Umbilical cord (tissue), 2 donors: ENCODE results near the gene RPS6KA2. TPM values are rescaled to one million over a fixed set of nuclear protein-coding genes. Genes with fewer than 3 reads are reported as not detected.
A peak's percentile ranks its signal among the peaks of the same experiment; 100 is the strongest.

Experiments used
- DNase-seq: peaks from one replicate; pipeline ENCODE4 v3.0.0-alpha.2; 2015; ENCODE audit warnings: low spot score
- total RNA-seq: library from RNA; depleted of rRNA; stranded (reverse); fragments of >200 nt; gene quantifications from one replicate; pipeline ENCODE4 v1.2.3, GENCODE V29; 2014; ENCODE audit warnings: low replicate concordance; ENCODE audit not compliant: insufficient read depth

RPS6KA2 gene
- total RNA-seq, 1 donor from 2014 or later, result 10.1 TPM

DNA sequence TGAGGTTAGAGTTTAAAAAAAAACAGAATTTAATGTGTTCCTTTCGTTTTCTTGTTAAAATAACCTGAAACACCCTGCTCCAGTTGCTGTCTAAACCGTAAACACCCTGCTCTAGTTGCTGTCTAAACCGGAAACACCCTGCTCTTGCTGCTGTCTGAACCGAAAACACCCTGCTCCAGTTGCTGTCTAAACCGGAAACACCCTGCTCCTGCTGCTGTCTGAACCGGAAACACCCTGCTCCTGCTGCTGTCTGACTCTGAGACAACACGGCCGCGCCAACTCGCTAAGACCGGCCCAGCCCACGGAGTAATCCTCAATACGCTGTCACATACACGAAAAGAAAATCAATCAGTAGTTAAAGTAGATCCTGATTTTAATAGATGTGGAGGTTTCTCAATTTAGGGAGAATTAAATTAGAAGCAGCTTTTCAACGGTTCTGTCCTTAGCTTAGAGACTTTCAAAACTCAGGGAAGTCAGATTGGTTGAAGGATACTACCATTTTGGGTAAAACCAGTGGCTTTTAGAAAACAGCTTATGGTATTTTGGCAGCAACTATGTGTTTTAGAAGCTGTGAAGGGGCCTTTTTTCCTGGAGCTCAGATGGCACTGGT, 138.9 kb downstream of the RPS6KA2 start:
- peak; percentile 54 for DNase-seq

DNA sequence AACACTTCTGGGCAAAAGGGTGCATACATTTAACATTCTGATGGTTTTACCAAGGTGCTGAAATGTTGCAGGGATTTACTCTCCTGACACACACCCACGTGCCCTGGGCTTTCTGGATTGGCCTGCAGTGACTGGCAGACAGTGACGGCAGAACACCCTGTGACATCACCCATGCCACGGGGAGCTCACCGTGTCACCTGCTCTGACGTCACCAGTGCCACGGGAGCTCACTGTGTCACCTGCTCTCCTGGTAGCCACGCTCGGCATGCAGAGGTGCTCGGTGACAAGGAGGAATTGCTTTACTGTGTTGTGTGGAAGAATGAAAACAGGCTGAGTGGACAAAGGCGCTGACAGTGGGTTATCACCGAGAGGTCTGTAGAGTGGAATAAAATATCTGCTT, 139.9 kb downstream of the RPS6KA2 start:
- DNase-seq, result no peak

DNA sequence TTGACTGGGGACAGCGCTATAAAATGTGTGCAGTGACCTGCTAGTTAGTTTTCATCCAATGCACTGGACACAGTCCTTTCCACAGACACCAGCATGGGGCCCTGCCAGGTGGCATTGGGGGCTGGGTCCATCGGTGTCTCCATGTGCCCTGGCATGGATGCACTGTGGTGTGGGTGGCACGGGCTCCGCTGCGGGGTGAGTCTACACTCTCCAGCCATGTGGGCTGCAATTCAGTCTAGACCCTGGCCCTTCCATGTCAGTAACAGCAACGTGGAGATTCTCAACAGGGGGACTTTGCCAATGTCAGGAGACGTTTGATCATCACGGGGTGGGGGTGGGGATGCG, 140.5 kb downstream of the RPS6KA2 start:
- DNase-seq, result no peak

DNA sequence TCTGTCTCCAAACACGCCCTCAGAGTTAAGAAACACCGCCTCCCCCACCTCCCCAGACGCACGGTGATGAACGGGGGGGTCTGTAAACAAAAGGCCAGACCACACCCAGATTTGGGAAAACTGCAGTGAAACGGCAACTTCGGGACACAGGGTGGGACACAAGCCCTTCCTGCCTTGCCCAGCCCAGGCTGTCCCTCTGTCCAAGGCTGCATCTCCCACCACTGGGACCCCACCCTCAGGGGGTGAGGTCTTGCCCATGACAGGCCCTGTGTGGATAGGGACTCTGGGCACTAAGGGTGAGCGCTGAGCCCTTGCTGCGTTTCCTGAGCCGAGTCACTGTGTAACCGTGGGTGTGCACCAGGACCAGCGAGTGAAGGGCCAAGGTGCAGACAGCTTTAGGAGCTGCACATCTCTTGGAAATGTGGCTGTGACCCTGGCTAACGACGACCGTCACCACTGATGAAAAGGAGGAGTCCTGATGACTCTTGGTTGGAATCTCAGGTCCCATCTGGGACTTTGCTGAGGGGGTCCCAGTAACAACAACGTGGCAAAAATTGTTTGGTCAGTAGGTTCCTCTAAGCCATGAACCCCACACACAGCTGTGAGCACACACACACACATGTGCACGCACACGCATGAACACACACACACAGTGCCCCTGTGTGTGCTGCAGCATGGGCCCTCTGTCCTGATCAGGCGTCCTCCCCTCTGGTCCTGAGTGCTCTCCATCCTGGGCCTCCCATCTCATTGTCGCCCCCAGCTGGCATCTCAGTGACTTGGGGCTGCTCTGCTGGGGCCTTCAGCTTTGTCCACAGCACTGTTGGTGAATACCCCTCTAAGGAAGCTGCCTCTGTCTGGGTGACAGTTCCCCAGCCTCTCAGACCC, 141.2 kb downstream of the RPS6KA2 start:
- DNase-seq, result no peak

GRCh38 chr6:166484863-166485262, 142.2 kb downstream of the RPS6KA2 start:
- no peak for DNase-seq

DNA sequence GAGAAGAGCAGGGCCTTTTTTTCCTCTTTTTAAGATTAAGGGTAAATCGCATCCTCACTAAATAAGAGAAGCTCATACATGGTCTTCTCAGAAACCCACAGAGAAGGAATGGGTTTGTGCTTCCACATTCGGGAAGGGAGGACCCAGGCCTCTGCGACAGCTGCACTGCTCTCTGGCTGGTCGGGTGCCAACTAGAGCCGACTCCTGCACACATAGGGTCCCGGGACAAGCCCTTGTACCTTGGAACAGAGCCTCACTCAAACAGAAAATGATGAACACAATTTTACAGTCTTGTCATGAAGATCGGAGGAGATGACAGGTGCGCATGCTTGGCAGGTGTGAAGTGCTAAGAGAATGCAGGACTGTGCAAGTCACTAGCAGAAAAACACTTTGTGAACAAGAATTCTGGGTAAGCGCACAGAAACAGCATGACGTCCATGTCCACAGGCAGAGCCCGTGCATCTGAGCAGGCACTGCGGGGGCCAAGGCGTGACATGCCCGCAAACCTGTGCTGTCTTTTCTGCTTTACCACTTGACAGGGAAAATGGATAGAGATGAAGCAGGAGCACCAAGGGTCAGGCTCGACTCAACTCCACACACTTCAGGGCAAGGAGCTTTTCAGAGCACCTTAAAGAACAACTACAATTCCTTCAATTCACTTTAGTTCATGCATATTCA, 143.3 kb downstream of the RPS6KA2 start:
- DNase-seq, result no peak

- DNase-seq, result no peak
These were observed 144.0 kb downstream of the RPS6KA2 start for GRCh38 chr6:166483026-166483425.

DNA sequence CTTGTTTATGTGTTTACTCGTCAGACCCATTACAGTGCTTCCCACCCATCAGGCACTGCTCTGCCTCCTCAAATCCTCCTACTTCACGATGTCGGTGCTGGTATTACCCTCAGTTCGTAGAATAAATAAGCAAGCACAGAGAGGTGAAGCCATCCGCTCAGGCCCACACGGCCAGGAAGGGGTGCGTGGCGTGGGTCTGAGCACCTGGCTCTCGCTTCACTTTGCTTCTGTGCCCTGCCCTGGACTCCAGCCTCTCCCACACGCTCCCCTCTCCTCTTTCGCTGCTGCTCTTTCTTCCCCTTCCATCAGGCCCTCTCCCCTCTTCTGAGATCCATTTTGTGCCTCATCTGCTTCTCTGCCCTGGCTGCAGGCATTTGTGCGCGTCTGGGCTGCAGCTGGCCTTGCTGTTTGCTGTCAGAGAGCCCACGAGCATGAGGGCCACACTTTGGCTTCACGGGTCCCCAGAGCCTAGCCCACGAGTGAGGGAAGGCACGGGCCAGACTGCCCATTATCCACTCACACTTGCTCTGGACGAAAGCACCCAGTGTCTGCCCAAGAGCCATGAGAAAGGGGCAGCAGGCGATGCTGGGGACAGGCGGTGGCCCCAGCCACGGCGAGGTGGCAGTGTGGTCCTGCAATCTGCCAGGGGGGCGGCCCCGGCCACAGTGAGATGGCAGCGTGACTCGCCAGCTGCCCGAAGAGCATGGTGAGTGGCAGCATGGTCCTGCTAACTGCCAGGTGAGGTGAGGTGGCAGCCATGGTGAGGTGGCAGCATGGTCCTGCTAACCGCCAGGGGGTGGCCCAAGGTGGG, 148.1 kb downstream of the RPS6KA2 start:
- no peak for DNase-seq

GRCh38 chr6:166477647-166478365, 149.2 kb downstream of the RPS6KA2 start:
- DNase-seq, result no peak

GRCh38 chr6:166476634-166477215, 150.3 kb downstream of the RPS6KA2 start:
- DNase-seq, result no peak

DNA sequence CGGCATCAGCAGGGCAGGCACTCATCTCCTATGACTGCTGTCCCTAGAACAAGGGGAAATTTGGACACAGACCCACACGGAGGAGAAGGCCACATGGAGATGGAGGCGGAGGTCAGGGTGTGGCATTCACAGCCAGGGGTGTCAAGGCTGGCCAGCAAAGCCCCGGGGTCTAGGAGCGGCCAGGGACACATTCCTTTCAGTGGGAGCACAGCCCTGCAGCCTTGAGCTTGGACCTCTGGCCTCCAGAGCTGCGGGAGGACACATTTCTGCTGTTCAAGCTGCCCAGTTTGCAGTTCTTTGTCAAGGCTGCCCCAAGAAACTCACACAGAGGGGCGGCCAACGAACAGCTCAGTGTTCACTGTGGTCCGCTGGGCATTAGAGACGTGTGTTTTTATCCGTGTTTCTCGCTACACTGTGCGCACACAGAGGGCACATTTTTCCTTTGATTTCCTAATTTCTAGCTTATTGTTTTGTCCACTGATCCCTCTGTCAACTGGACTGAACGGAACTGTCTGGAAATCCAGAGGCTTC, 150.9 kb downstream of the RPS6KA2 start:
- no peak for DNase-seq

DNA sequence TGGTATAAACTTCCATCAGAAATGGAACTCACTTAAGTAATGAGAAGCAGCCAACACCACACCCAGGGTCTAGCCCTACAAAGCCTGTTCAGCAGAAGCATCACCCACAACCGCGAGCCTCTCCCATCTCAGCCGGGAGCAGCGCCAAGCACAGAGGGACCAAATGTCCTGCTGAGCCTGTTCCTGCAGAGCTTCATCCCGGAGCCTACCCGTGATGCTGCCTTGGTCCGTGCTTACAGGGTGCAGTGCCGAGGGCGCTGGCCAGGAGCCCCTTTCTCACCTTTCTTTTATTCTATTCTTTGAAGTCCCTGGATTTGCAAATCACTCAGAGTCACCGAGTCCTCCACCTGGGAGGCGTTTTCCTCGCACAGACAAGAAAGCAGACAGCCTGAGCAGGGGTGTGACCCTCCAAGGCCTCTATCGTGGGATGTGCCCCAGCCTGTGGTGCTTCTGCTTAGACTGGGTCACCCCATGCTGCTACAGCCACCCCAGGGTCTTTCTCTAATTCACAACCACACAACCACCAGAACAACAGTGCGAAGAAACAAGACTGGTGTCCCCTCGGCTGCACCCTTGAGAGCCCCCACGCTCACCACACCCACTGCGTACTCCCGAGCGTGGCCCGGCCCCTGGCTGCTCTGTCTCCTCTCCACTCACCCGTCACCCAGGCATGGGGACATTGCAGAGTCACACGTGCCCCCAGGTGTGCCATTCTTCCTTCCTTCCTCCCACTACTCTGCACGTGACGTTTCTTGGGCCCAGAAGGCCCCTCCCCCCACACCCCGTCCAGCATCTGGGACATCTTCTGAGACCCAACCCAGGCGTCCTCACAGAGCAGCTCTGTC, 152.1 kb downstream of the RPS6KA2 start:
- DNase-seq, result peak; percentile 51

DNA sequence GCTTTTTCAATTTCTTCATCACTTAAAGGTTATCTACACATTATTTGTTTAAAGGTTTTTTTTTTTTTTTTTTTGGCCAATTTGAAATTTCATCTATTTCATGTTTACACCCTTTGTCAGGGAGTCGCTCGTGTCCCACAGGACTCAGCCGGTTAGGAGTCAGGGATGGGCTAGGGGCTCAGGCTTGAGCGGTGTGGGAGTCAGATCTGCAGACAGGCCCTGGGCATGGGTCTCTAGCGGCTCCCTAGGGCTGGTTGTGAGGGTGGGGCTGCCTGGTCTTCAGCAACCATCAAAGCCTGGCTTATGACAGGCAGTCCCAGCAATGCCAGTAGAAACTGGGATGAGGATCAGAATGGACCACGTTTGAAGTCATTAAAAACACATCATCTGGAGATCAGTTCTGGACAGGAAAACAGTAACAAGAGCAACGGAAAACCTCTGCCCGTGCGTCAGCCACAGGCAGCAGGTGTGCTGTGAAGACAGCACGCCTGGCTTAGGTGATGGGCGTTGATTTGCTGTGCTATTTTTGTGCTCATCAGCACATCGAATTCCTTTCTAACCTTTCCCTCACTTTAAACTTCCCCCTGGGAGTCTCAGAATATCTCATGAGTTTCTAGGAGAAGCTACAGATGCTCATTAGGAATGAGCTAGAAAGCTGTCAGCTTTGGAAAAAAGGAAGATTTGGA, 153.0 kb downstream of the RPS6KA2 start:
- DNase-seq, result no peak

DNA sequence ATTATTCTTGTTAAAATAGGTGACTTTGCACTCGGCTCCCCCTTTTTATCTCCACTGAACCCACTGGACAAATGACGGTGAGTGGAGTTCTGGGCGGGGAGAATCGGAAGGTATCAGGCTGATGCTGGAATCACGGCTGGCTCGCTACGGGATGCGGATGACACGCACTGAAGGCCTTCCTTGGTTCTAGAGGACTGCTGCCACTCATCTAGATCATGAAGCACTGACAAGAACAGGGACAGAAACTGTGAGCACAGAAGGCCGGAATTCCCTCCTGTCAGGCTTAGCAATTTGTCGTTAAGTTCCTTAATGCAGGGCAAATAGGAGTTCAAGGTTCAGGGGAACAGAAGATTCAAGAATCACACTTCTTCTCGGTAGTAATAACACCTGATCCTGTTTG, 154.4 kb downstream of the RPS6KA2 start:
- no peak for DNase-seq

- DNase-seq, result no peak
These were observed 155.2 kb downstream of the RPS6KA2 start for GRCh38 chr6:166471797-166472260.

- no peak for DNase-seq
These were observed 156.1 kb downstream of the RPS6KA2 start for GRCh38 chr6:166470863-166471410.

GRCh38 chr6:166470029-166470862, 156.8 kb downstream of the RPS6KA2 start:
- no peak for DNase-seq
